ENCODE results near the gene PPP4R4. TPM values are rescaled to one million over a fixed set of nuclear protein-coding genes. Genes with fewer than 3 reads are reported as not detected.

PPP4R4 gene
- total and polyA plus RNA-seq, 2 experiments from 2014 or later = 3.0 to 11.1 TPM

DNA sequence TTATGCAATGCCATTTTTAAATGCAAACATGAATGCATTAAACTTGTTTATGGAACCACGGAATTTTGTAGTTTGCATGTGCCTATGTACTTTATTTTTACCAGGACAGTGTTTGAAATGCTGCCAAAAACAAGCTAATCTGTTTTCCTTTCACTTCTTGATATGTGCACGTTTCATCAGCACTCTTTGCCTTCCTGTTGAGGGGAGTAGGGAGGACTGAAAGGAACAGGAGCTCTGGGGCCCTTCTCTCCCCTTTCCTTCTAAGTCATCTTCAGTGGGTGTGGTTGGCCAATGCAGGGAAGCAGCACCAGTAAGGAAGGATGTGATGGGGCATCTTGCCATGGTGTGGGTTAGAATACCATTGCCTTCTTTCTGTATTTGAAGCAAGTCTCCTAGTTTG is 12.1 kb upstream of the PPP4R4 start:
- H3K4me2 ChIP-seq = no peak overlapping the region
- no peak overlapping the region for H3K4me3 ChIP-seq
- H3K27ac ChIP-seq (ENCODE audit: low read depth) = no peak overlapping the region
- H3K36me3 ChIP-seq (ENCODE audit: insufficient read depth) = no peaks in the 10 kb centered on the region
- Mint-ChIP-seq H3K27me3 (ENCODE audit: insufficient read depth, low read depth, poor library complexity) (peaks cover 10% of the 10 kb centered on the region), H3K9me3 (no peaks in the 10 kb centered on the region), H3K27ac (no peak overlapping the region), H3K4me1 (peaks cover 25% of the 10 kb centered on the region), H3K4me3 (no peak overlapping the region), H3K36me3 (ENCODE audit: low read depth) (no peaks in the 10 kb centered on the region)
- H2AFZ ChIP-seq = 0 out of 2 replicates have a peak overlapping the region, but pooled peaks have one; percentile 1
- TF ChIP-seq EZH2 (IDR thresholded peaks at IDR 0.05; ENCODE audit: low read depth, unreplicated experiment) (no peak), EZH2phosphoT487 (IDR thresholded peaks at IDR 0.05; ENCODE audit: unreplicated experiment) (no peak), JUNB (IDR thresholded peaks at IDR 0.05; ENCODE audit: unreplicated experiment) (no peak), NANOG (IDR thresholded peaks at IDR 0.05; ENCODE audit: borderline replicate concordance) (no peak), CREB1 (CRISPR knock-in tag; IDR thresholded peaks at IDR 0.05; ENCODE audit: low read depth) (no peak), STAT1 (IDR thresholded peaks at IDR 0.05; ENCODE audit: unreplicated experiment) (no peak), ZNF331 (CRISPR knock-in tag; IDR thresholded peaks at IDR 0.05; ENCODE audit: low read depth) (no peak), ZNF114 (CRISPR knock-in tag; IDR thresholded peaks at IDR 0.05) (no peak), ZNF462 (CRISPR knock-in tag; IDR thresholded peaks at IDR 0.05) (no peak), CTCF (conservative IDR thresholded peaks at IDR 0.05; ENCODE audit: low read depth in 2 of 2) (no peak)
- TF ChIP-seq, protein P1, sequence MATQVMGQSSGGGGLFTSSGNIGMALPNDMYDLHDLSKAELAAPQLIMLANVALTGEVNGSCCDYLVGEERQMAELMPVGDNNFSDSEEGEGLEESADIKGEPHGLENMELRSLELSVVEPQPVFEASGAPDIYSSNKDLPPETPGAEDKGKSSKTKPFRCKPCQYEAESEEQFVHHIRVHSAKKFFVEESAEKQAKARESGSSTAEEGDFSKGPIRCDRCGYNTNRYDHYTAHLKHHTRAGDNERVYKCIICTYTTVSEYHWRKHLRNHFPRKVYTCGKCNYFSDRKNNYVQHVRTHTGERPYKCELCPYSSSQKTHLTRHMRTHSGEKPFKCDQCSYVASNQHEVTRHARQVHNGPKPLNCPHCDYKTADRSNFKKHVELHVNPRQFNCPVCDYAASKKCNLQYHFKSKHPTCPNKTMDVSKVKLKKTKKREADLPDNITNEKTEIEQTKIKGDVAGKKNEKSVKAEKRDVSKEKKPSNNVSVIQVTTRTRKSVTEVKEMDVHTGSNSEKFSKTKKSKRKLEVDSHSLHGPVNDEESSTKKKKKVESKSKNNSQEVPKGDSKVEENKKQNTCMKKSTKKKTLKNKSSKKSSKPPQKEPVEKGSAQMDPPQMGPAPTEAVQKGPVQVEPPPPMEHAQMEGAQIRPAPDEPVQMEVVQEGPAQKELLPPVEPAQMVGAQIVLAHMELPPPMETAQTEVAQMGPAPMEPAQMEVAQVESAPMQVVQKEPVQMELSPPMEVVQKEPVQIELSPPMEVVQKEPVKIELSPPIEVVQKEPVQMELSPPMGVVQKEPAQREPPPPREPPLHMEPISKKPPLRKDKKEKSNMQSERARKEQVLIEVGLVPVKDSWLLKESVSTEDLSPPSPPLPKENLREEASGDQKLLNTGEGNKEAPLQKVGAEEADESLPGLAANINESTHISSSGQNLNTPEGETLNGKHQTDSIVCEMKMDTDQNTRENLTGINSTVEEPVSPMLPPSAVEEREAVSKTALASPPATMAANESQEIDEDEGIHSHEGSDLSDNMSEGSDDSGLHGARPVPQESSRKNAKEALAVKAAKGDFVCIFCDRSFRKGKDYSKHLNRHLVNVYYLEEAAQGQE (IDR thresholded peaks at IDR 0.05; ENCODE audit: unreplicated experiment) = no peak
- TF ChIP-seq, protein P2, sequence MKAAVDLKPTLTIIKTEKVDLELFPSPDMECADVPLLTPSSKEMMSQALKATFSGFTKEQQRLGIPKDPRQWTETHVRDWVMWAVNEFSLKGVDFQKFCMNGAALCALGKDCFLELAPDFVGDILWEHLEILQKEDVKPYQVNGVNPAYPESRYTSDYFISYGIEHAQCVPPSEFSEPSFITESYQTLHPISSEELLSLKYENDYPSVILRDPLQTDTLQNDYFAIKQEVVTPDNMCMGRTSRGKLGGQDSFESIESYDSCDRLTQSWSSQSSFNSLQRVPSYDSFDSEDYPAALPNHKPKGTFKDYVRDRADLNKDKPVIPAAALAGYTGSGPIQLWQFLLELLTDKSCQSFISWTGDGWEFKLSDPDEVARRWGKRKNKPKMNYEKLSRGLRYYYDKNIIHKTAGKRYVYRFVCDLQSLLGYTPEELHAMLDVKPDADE (IDR thresholded peaks at IDR 0.05) = no peak
- H3F3A ChIP-seq (replicated peaks; ENCODE audit: low read depth) = no peaks in the 10 kb centered on the region
- peaks cover 11% of the 10 kb centered on the region for H3K27me3 ChIP-seq (ENCODE audit: insufficient read depth)
- H4K20me1 ChIP-seq (replicated peaks; ENCODE audit: insufficient read depth) = no peaks in the 10 kb centered on the region
- ATAC-seq (no peak), DNase-seq (ENCODE audit: low spot score) (no peak)
- H3K9me2 ChIP-seq (ENCODE audit: insufficient read depth) = no peaks in the 10 kb centered on the region
- peaks cover 17% of the 10 kb centered on the region for H3K4me1 ChIP-seq (ENCODE audit: insufficient read depth)
- no peaks in the 10 kb centered on the region for H3K79me2 ChIP-seq (replicated peaks; ENCODE audit: insufficient read depth)

All from GM23338 (cell line).